Upper lobe of right lung (tissue), 1 donor: ENCODE measurements around the gene CMTM4. TPM values are rescaled to one million over a fixed set of nuclear protein-coding genes. Genes with fewer than 3 reads are reported as not detected.
"Not testable (repeated sequence)": the region's sequence is repeated elsewhere in the genome, so short reads cannot be mapped to it uniquely, and the experiment has no call there.

Source experiments
- ATAC-seq: fragments of 200-7000 bp; cut with Tn5 transposase; one replicate; pipeline ENCODE4 v1.9.1; 2020; ENCODE audit warnings: mild to moderate bottlenecking, moderate library complexity
- DNase-seq: peaks from one replicate; pipeline ENCODE4 v3.0.0-alpha.2; 2020
- H3K27ac ChIP-seq: fragments of 200-600 bp; one replicate; pipeline ENCODE4 v1.8.0; 2022
- H3K27me3 ChIP-seq: fragments of 200-600 bp; one replicate; pipeline ENCODE4 v1.8.0; 2022; ENCODE audit warnings: mild to moderate bottlenecking
- H3K36me3 ChIP-seq: fragments of 200-600 bp; one replicate; pipeline ENCODE4 v1.8.0; 2022
- H3K4me1 ChIP-seq: fragments of 200-600 bp; one replicate; pipeline ENCODE4 v1.8.0; 2022
- H3K4me3 ChIP-seq: fragments of 200-600 bp; one replicate; pipeline ENCODE4 v1.8.0; 2022; ENCODE audit warnings: mild to moderate bottlenecking
- H3K9me3 ChIP-seq: fragments of 200-600 bp; one replicate; pipeline ENCODE4 v1.8.0; 2022
- CTCF ChIP-seq: fragments of 200-600 bp; IDR thresholded peaks from one replicate; pipeline ENCODE4 v1.8.0; 2022; ENCODE audit warnings: antibody characterized with exemption
- intact Hi-C: fragments of 100-400 bp; cut with DNase I; formaldehyde crosslinking; loops from one replicate; pipeline ENCODE4 v1.11.0; 2022
- total RNA-seq: library from RNA; stranded (reverse); fragmentation: NEBNext Ultra II Directional; extraction: Animal tissue kit (Norgen Biotek cat#: 25700); gene quantifications from one replicate; pipeline ENCODE4 v1.2.1, GENCODE V29; 2021
- donor health status: DM: no; HTN: yes; CAD: no; lungs with severe emphysema.

Gene CMTM4
- total RNA-seq, 1 donor from 2014 or later = 58.0 TPM

GRCh38 chr16:66637806-66638205 lies 58.7 kb downstream of the CMTM4 start:
- Histone ChIP-seq H3K4me1 (no peaks in the 10 kb centered on the region), H3K4me3 (no peak overlapping the region), H3K27ac (no peak overlapping the region), H3K27me3 (no peaks in the 10 kb centered on the region), H3K9me3 (no peaks in the 10 kb centered on the region), H3K36me3 (no peaks in the 10 kb centered on the region)
- ATAC-seq (no peak), DNase-seq (no peak)
- TF ChIP-seq CTCF = no peak
- intact Hi-C loops = no loop called here

- TF ChIP-seq CTCF = no peak
- Histone ChIP-seq H3K4me1 (no peaks in the 10 kb centered on the region), H3K9me3 (no peaks in the 10 kb centered on the region), H3K27ac (no peak overlapping the region), H3K4me3 (no peak overlapping the region), H3K36me3 (no peaks in the 10 kb centered on the region), H3K27me3 (no peaks in the 10 kb centered on the region)
- DNase-seq (no peak), ATAC-seq (no peak)
- intact Hi-C loops = no loop called here
These were observed 60.3 kb downstream of the CMTM4 start for GRCh38 chr16:66636199-66636598.

GRCh38 chr16:66635406-66635805 lies 61.1 kb downstream of the CMTM4 start:
- intact Hi-C loops = no loop called here
- H3K36me3 ChIP-seq = no peaks in the 10 kb centered on the region
- no peaks in the 10 kb centered on the region for H3K9me3 ChIP-seq
- H3K27ac ChIP-seq = no peak overlapping the region
- DNase-seq = no peak
- H3K4me3 ChIP-seq = no peak overlapping the region
- H3K4me1 ChIP-seq = no peaks in the 10 kb centered on the region
- ATAC-seq = no peak
- no peaks in the 10 kb centered on the region for H3K27me3 ChIP-seq
- no peak for TF ChIP-seq CTCF

- Histone ChIP-seq H3K4me1 (no peaks in the 10 kb centered on the region), H3K27me3 (no peaks in the 10 kb centered on the region), H3K4me3 (no peak overlapping the region), H3K27ac (no peak overlapping the region), H3K9me3 (no peaks in the 10 kb centered on the region), H3K36me3 (no peaks in the 10 kb centered on the region)
- ATAC-seq (no peak), DNase-seq (no peak)
- intact Hi-C loops = no loop called here
- TF ChIP-seq CTCF = no peak
These were observed 61.9 kb downstream of the CMTM4 start for GRCh38 chr16:66634527-66635196.

GRCh38 chr16:66631558-66631957 lies 65.0 kb downstream of the CMTM4 start:
- intact Hi-C loops, H3K4me1 ChIP-seq, H3K9me3 ChIP-seq, H3K27me3 ChIP-seq, H3K4me3 ChIP-seq, DNase-seq, H3K27ac ChIP-seq, H3K36me3 ChIP-seq, ATAC-seq: not testable (repeated sequence)

GRCh38 chr16:66630561-66631260 lies 65.8 kb downstream of the CMTM4 start:
- H3K27me3 ChIP-seq, ATAC-seq, H3K4me1 ChIP-seq, H3K9me3 ChIP-seq, H3K4me3 ChIP-seq, DNase-seq, intact Hi-C loops, H3K27ac ChIP-seq, H3K36me3 ChIP-seq: not testable (repeated sequence)
